ENCODE measurements around the gene MON1B. TPM values are rescaled to one million over a fixed set of nuclear protein-coding genes. Genes with fewer than 3 reads are reported as not detected.
A peak's percentile ranks its signal among the peaks of the same experiment; 100 is the strongest.
"Not testable (repeated sequence)": the region's sequence is repeated elsewhere in the genome, so short reads cannot be mapped to it uniquely, and the experiment has no call there.

Gene MON1B
- 65.7 and 69.3 TPM in 2 replicates for total RNA-seq

DNA sequence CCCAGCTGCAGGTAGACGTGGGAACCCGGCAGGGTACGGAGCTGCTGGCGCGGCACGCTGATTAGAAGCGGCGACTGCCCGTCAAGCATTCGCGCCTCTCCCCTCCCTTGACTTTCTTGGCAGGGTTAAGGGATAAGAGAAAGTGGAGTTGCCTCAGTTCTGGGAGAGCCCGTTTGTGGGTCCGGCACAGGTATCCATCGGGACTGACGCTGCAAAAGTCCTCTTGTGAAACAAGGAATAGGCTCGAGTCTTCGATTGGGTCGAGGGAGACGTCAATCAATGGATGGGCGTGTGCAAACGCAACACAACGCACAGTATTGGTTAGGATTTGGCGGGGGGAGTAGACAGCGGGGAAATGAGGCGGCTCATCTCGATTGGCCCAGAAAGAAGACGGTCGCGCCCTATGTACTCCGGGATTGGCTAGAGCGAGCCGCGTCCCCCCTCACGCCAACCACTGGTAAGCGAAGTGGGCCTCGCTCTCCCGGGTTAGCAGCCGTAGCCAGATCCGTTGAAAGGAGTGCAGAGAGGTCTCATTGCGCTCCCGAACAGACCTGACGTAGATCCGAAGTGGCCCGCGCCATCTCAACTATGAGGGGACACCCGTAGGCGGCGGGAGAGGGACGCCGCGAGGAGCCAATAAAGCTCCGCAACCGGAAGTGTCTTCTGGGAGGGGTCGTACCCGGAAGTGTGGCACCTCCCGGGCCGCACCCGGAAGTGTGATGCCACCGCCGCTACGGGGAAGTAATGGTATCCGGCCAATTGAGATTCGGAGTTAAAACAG is at the start of gene MON1B:
Gene MON1B, plus strand, starts transcription at position 713 of the 781 bp plus-strand sequence. CDS start 296 bp downstream, outside the sequence.
- Mint-ChIP-seq H3K4me3 (peak within 1 kb of the TSS; percentile 97), H3K27ac (peak within 1 kb of the TSS; percentile 99), H3K9me3 (peaks cover 11% of the 10 kb centered on the region), H3K27me3 (peaks cover 10% of the 10 kb centered on the region), H3K36me3 (ENCODE audit: low read depth) (peaks cover 42% of the 10 kb centered on the region), H3K4me1 (peaks cover 36% of the 10 kb centered on the region)
- intact Hi-C loops (cut with micrococcal nuclease), result loop anchor here (1.0 to 2.0 kb wide), 6 partner anchors 22 to 1757 kb away; partner anchors contain the start of genes CFDP1, KARS1, TERF2IP and TMEM170A
- DNase-seq, result peak; percentile 98

DNA sequence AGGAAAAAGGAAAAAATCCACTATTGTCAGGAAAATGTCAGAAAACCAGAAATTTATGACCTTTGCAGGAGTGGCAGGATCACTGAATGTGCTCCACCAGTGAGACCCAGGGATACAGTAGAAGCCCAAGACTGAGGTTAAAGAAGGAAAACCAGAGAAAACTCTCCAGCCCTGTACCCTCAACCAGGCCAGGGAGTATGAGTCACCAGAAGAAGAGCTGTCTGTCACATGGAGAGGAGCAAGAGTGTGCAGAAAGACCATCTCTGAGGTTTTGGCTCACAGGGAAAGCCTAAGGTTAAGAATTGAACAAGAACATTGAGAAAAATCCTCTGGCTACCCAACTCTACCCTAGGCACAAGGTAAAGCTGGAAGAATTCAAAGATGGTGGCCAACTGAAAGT is 47.6 kb upstream of the MON1B start:
- Mint-ChIP-seq H3K9me3 (no peaks in the 10 kb centered on the region), H3K27ac (no peak overlapping the region), H3K4me3 (no peak overlapping the region), H3K36me3 (ENCODE audit: low read depth) (no peaks in the 10 kb centered on the region), H3K27me3 (no peaks in the 10 kb centered on the region), H3K4me1 (no peaks in the 10 kb centered on the region)
- DNase-seq, result no peak
- intact Hi-C loops (cut with micrococcal nuclease), result no loop called here

- Mint-ChIP-seq H3K9me3 (no peaks in the 10 kb centered on the region), H3K27ac (no peak overlapping the region), H3K27me3 (no peaks in the 10 kb centered on the region), H3K4me1 (no peaks in the 10 kb centered on the region), H3K36me3 (ENCODE audit: low read depth) (no peaks in the 10 kb centered on the region), H3K4me3 (no peak overlapping the region)
- DNase-seq, result no peak
- intact Hi-C loops (cut with micrococcal nuclease), result no loop called here
Measured at GRCh38 chr16:77148121-77148520, 42.9 kb upstream of the MON1B start.

DNA sequence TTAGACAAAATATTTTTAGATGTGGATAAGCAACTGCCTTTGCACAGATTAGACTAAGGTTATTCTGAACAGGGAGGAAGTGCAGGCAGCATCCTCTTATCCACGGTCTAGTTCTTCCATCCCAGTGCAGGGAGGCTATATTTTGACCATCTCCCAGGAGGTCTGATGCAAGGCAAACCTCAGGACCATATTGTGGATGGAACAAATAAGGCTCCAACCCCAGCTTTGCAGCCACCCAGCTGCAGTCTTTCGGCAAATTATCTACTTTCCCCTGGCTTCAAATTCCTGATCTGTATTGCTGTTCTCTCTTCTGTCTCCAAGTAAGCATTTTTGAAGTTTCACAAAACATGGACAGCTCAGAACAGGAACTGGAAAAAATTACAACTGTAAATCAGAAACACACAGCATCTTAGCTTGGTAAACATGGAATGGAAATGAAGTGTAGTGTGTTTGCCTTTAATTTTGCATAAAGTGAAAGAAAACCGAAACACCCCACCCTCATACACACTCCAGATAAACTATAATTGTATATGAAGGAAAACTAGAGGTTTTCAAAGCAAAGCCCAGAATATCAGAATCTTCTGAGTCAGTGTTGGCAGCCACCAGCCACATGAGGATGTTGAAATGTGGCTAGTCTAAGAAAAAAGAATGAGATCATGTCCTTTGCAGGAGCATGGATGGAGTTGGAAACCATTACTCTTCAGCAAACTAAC is 33.5 kb upstream of the MON1B start:
- H3K9me3 Mint-ChIP-seq, result no peaks in the 10 kb centered on the region
- no peak for DNase-seq
- H3K36me3 Mint-ChIP-seq (ENCODE audit: low read depth), result no peaks in the 10 kb centered on the region
- intact Hi-C loops (cut with micrococcal nuclease), result no loop called here
- H3K4me3 Mint-ChIP-seq, result no peak overlapping the region
- no peaks in the 10 kb centered on the region for H3K4me1 Mint-ChIP-seq
- no peak overlapping the region for H3K27ac Mint-ChIP-seq
- peaks cover 3% of the 10 kb centered on the region for H3K27me3 Mint-ChIP-seq

DNA sequence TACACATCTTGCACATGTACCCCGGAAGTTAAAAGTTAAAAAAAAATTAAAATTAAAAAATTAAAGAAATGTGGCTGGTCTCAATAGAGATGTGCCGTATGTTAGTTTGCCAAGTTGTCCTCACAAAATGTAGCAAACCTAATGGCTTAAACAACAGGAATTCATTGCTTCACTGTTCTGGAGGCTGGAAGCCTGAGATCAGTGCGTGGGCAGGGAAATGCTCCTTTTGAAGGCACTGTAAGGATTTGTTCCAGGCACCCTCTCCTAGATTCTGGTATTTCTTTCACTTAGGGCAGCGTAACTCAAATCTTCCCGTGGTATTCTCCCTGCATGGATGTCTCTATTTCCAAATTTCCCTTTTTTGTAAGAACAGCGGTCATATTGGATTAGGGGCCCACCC is 32.7 kb upstream of the MON1B start:
- Mint-ChIP-seq H3K4me3 (no peak overlapping the region), H3K36me3 (ENCODE audit: low read depth) (no peaks in the 10 kb centered on the region), H3K9me3 (no peaks in the 10 kb centered on the region), H3K27ac (no peak overlapping the region), H3K4me1 (no peaks in the 10 kb centered on the region), H3K27me3 (peaks cover 6% of the 10 kb centered on the region)
- no peak for DNase-seq
- intact Hi-C loops (cut with micrococcal nuclease), result no loop called here

GRCh38 chr16:77165006-77165405 is 26.0 kb upstream of the MON1B start:
- H3K4me3 Mint-ChIP-seq, result no peak overlapping the region
- H3K27me3 Mint-ChIP-seq, result peaks cover 5% of the 10 kb centered on the region
- no peak overlapping the region for H3K27ac Mint-ChIP-seq
- no peak for DNase-seq
- no peaks in the 10 kb centered on the region for H3K9me3 Mint-ChIP-seq
- H3K36me3 Mint-ChIP-seq (ENCODE audit: low read depth), result no peaks in the 10 kb centered on the region
- intact Hi-C loops (cut with micrococcal nuclease), result no loop called here
- no peaks in the 10 kb centered on the region for H3K4me1 Mint-ChIP-seq

DNA sequence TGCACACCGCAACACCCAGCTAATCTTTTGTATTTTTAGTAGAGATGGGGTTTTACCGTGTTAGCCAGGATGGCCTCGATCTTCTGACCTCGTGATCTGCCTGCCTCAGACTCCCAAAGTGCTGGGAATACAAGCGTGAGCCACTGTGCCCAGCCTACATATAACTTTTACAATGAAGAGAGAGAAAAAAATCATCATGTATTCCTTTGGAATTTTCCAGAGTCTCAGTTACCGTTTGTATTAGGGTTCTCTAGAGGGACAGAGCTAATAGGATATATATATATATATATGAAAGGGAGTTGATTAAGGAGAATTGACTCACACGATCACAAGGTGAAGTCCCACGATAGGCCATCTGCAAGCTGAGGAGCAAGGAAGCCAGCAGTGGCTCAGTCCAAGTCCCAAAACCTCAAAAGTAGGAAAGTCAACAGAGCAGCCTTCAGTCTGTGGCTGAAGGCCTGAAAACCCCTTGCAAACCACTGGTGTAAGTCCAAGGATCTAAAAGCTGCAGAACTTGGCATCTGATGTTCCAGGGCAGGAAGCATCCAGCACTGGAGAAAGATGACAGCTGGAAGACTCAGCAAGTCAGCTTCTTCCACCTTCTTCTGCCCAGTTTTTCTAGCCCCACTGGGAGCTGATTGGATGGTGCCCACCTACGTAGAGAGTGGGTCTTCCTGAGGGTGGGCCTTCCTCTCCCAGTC is 25.3 kb upstream of the MON1B start:
- DNase-seq; H3K36me3 Mint-ChIP-seq (ENCODE audit: low read depth); H3K9me3 Mint-ChIP-seq; H3K4me3 Mint-ChIP-seq; intact Hi-C loops (cut with micrococcal nuclease); H3K4me1 Mint-ChIP-seq; H3K27ac Mint-ChIP-seq; H3K27me3 Mint-ChIP-seq: not testable (repeated sequence)

DNA sequence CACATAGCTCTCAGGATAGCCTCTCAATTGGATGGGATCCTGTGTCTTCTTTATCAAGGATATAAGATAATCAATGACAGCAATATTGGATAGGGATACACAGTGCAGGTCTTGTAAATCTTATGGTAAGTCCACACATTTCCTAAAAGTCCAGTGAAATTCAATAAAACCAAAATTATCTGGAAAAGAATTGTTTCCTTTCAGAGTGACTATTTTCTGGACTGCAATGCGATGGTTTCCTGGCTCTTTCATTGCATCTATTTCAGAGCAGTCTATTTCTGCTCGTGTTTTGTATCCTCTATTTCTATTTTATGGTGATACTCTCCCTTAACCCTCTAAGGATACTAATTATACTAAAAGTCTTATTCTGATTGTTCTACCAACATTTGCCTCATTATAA is 24.3 kb upstream of the MON1B start:
- Mint-ChIP-seq H3K9me3 (no peaks in the 10 kb centered on the region), H3K27ac (no peak overlapping the region), H3K4me1 (no peaks in the 10 kb centered on the region), H3K36me3 (ENCODE audit: low read depth) (no peaks in the 10 kb centered on the region), H3K4me3 (no peak overlapping the region), H3K27me3 (peaks cover 5% of the 10 kb centered on the region)
- intact Hi-C loops (cut with micrococcal nuclease), result no loop called here
- DNase-seq, result no peak

GRCh38 chr16:77168901-77169300 is 22.1 kb upstream of the MON1B start:
- Mint-ChIP-seq H3K9me3 (no peaks in the 10 kb centered on the region), H3K4me3 (no peak overlapping the region), H3K27me3 (peaks cover 4% of the 10 kb centered on the region), H3K36me3 (ENCODE audit: low read depth) (no peaks in the 10 kb centered on the region), H3K27ac (no peak overlapping the region), H3K4me1 (no peaks in the 10 kb centered on the region)
- intact Hi-C loops (cut with micrococcal nuclease), result no loop called here
- no peak for DNase-seq

DNA sequence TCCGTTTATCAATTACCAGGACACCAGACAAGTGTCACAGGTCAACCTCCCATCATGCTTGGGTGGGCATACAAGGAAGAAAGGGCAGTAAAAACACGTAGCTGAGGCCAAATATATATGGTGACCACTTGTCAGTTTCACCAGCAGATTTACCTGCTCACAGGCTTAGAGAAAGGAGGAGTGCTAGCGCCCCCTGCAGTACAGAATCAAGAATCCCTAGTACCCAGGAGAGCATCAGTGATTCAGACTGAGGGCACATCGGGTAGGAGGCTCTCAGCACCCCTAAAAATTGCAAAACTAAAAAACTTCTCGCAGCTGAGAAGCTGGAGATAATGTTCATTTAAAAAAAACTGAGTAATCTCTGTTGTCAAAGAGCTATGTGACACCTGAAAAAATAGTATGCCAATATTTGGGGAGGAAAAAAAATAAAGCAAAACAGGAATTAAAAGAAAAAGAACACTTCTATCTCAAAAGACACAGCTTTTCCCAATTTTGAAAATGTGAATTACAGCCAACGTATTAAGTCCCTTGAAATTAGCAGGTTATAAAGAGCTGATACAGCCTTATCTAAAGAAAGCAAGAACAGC is 21.2 kb upstream of the MON1B start:
- Mint-ChIP-seq H3K27me3 (peaks cover 8% of the 10 kb centered on the region), H3K4me1 (no peaks in the 10 kb centered on the region), H3K9me3 (no peaks in the 10 kb centered on the region), H3K36me3 (ENCODE audit: low read depth) (no peaks in the 10 kb centered on the region), H3K4me3 (no peak overlapping the region), H3K27ac (no peak overlapping the region)
- peak; percentile 83 for DNase-seq
- intact Hi-C loops (cut with micrococcal nuclease), result loop anchor here (10.0 kb wide), 1 partner anchor 505 kb away; no protein-coding TSS in a partner anchor

GRCh38 chr16:77170805-77171204 is 20.2 kb upstream of the MON1B start:
- Mint-ChIP-seq H3K27me3 (peaks cover 11% of the 10 kb centered on the region), H3K4me1 (no peaks in the 10 kb centered on the region), H3K36me3 (ENCODE audit: low read depth) (no peaks in the 10 kb centered on the region), H3K4me3 (no peak overlapping the region), H3K27ac (no peak overlapping the region), H3K9me3 (no peaks in the 10 kb centered on the region)
- intact Hi-C loops (cut with micrococcal nuclease), result loop anchor here (1.0 to 10.0 kb wide), 2 partner anchors 506 to 1382 kb away; no protein-coding TSS in a partner anchor
- DNase-seq, result no peak

DNA sequence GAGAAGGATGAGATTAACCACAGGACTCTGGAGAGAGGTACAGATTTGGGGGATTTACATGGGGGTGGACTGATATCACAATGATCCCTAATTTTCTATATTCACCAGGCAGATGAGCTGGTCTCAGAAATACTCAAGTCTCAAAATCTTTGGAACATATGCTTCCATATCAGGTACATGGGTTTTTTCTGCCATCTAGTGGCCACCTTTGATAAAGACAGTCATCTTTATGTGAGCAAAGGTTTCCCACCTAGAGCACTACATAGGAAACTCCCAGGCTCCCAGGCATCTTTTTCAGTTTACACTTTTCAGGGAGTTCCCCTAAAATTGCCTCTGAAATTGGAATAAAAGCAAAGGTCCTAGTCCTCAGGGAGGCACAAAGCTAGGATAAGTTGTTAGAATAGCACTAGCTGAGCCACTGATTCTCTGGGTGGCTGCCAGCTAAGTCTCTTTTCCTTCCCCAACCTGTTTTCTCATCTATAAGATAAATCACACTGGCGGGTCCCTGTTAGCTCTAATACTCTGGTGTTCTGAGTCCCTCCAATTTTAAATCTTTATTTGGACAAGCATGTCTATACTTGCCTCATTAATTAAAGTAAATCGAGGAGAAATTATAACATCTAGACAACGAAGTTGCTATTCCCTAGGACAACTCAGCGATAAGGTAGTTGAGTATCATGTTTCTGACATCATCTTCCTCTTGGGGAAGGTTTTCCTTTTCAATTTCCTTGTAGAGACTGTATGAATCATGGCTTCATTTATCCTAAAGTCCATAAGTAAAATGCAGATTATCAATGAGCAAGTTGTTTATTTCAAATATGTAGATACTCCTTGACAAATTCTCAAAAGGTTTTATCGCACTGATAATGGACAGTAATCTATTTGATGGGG is 19.0 kb upstream of the MON1B start:
- H3K36me3 Mint-ChIP-seq (ENCODE audit: low read depth), result no peaks in the 10 kb centered on the region
- no peaks in the 10 kb centered on the region for H3K4me1 Mint-ChIP-seq
- intact Hi-C loops (cut with micrococcal nuclease), result loop anchor here (1.0 to 10.0 kb wide), 2 partner anchors 507 to 1383 kb away; no protein-coding TSS in a partner anchor
- H3K27ac Mint-ChIP-seq, result no peak overlapping the region
- peaks cover 15% of the 10 kb centered on the region for H3K27me3 Mint-ChIP-seq
- peak; percentile 82 for DNase-seq
- H3K4me3 Mint-ChIP-seq, result no peak overlapping the region
- H3K9me3 Mint-ChIP-seq, result no peaks in the 10 kb centered on the region

DNA sequence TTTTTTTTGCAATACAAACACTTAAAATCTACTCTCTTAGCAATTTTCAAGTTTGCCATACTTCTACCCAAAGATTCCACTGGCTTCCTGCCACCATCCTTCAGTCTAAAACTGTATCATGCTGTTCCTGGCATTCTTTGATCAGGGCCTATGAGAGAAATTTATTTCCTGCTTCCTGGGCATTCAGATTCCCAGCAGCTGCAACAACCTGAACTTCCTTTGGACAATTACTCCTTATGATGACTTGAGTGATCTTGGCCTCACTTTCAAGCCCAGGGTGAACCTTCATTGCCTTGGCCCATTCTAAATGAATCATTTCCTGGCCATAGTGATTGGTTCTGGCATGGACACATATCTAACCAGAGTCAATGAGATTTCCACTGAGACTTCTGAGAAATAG is 18.0 kb upstream of the MON1B start:
- Mint-ChIP-seq H3K4me3 (no peak overlapping the region), H3K27me3 (peaks cover 18% of the 10 kb centered on the region), H3K27ac (no peak overlapping the region), H3K4me1 (no peaks in the 10 kb centered on the region), H3K36me3 (ENCODE audit: low read depth) (no peaks in the 10 kb centered on the region), H3K9me3 (no peaks in the 10 kb centered on the region)
- intact Hi-C loops (cut with micrococcal nuclease), result loop anchor here (10.0 kb wide), 1 partner anchor 508 kb away; no protein-coding TSS in a partner anchor
- no peak for DNase-seq
